NB4 (cell line): Measurements from ENCODE around the gene IKBKE.

ENCODE experiments used
- DNase-seq: peaks from one replicate; pipeline ENCODE4 v3.0.0; 2010; ENCODE audit warnings: low read depth
- H3K4me3 ChIP-seq: one replicate; pipeline ENCODE4 v1.5.1; 2011; ENCODE audit warnings: mild to moderate bottlenecking, low read depth, low read length, moderate library complexity
- CTCF ChIP-seq: IDR thresholded peaks from one replicate; pipeline ENCODE4 v1.5.1; 2012; ENCODE audit warnings: low read depth, low read length
- MAX ChIP-seq: IDR thresholded peaks from 2 replicates; pipeline ENCODE4 v1.6.1; 2011; ENCODE audit warnings: low read depth, low read length
- MYC ChIP-seq: IDR thresholded peaks from 2 replicates; pipeline ENCODE4 v1.6.1; 2011; ENCODE audit warnings: low read depth, low read length
- POLR2A ChIP-seq: IDR thresholded peaks from 2 replicates; pipeline ENCODE4 v1.6.1; 2011; ENCODE audit warnings: mild to moderate bottlenecking; ENCODE audit not compliant: insufficient read length; ENCODE audit errors: extremely low read depth

IKBKE gene

DNA sequence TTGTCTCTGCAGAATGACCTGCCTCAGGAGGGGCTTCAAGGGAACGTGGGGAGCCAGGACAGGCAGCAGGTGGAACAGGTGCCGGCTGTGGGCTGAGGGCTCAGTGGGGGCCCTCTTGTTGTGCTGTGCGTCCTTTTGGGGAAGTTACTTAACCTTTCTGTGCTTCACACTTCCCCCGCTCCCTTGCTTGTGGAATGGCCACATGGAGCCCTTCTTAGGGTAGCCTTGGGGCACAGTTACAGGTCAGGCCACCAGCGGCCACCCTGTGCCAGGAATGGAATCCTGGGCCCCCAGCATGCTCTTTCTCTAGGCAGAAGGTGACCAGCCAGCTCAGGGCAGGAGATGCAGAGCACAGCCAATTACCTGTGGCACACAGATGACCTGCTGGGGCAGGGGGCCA is 2.6 kb downstream of the IKBKE start:
- peak overlapping the region; percentile 94 for H3K4me3 ChIP-seq
- DNase-seq = no peak
- no peak for TF ChIP-seq MYC
- TF ChIP-seq MAX = no peak
- no peak for TF ChIP-seq POLR2A
- no peak for TF ChIP-seq CTCF

GRCh38 chr1:206476058-206476457 is 5.8 kb downstream of the IKBKE start:
- no peak for TF ChIP-seq MAX
- TF ChIP-seq CTCF = no peak
- no peak overlapping the region for H3K4me3 ChIP-seq
- no peak for DNase-seq

DNA sequence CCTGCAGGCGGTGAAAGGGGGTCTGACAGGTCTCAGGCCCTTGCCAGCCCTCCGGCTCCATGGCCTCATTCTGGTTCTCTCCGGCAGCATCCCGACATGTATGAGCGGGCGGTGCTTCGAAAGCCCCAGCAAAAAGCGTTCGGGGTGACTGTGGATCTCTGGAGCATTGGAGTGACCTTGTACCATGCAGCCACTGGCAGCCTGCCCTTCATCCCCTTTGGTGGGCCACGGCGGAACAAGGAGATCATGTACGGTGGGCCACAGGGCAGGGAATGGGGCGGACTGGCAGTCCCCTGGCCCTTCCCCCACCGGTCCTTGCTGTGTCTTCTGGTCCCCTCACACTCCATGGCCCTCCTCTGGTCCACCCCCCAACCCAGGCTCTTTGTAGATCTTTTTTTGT is 6.3 kb downstream of the IKBKE start:
- H3K4me3 ChIP-seq = no peak overlapping the region
- no peak for DNase-seq
- TF ChIP-seq POLR2A = no peak
- no peak for TF ChIP-seq CTCF
- no peak for TF ChIP-seq MYC
- TF ChIP-seq MAX = no peak

DNA sequence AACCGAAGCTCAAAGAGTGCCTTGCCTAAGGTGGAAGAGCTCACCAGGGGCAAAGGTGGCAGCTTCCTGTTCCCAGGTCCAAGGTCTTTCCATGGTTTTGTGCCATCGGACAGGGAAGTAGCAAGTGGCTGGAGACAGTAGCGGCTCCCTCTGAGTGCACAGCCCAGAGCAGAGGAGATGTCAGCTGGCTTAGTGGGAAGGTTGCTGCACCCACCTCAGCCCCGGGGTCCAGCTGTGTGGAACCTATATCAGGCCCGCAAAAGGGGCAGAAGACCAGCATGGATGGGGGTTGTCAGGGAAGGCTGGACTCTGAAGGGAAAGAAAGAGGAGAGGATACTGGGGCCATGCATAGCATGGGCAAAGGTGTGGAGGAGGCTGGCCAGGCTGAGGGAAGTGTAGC is 6.8 kb downstream of the IKBKE start:
- H3K4me3 ChIP-seq = no peak overlapping the region
- TF ChIP-seq MYC (no peak), POLR2A (no peak), CTCF (no peak), MAX (no peak)
- no peak for DNase-seq

DNA sequence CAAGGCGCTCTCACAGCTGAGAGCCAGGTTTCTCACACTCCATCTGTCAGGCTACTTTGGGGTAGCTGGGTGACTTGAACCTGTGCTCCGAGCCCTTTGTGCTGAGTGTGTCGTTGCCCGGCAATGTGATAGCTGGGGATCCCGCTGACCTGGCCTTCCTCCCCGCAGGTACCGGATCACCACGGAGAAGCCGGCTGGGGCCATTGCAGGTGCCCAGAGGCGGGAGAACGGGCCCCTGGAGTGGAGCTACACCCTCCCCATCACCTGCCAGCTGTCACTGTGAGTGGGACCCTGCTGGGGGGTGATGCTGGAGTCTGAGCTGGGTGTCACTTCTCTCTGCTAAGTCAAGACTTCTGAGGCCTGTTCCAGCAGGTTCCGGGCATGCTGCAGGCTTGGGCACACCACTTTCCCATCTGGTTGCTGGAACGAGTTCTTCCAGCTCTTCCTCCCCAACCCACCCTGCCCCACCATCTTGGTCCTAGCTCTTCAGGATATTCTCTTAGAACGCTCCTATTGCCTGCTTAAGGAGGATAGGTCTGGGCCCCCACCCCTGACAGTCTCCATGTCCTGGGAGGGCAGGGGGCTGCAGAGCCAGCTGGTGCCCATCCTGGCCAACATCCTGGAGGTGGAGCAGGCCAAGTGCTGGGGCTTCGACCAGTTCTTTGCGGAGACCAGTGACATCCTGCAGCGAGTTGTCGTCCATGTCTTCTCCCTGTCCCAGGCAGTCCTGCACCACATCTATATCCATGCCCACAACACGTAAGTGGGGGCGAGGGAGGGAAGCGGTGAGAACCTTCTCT is 7.5 kb downstream of the IKBKE start:
- no peak overlapping the region for H3K4me3 ChIP-seq
- no peak for TF ChIP-seq MYC
- no peak for TF ChIP-seq MAX
- TF ChIP-seq POLR2A = no peak
- no peak for TF ChIP-seq CTCF

DNA sequence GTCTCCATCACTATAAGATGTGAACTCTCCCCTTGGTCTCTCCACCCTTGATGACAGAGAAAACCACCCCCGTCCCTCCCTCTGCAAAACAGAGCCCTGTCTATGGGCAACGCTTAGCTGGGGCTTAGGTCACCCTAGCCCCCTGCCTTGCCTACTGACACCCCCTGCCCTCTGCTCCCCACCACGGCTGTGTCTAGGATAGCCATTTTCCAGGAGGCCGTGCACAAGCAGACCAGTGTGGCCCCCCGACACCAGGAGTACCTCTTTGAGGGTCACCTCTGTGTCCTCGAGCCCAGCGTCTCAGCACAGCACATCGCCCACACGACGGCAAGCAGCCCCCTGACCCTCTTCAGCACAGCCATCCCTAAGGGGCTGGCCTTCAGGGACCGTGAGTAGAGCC is 8.5 kb downstream of the IKBKE start:
- TF ChIP-seq MAX = no peak
- H3K4me3 ChIP-seq = no peak overlapping the region
- no peak for DNase-seq

More for the DNA sequence above, 7.5 kb downstream of the IKBKE start:
- DNase-seq = no peak
